NCI-H748 treated with DMSO at 0.1 percent for 48 hours (cell line): ENCODE data around the gene SGTA.
A peak's percentile ranks its signal among the peaks of the same experiment; 100 is the strongest.
"Not testable (repeated sequence)": the region's sequence is repeated elsewhere in the genome, so short reads cannot be mapped to it uniquely, and the experiment has no call there.

Experiments
- DNase-seq: peaks from one replicate; lab custom pipeline; 2025; lab: John Stamatoyannopoulos, UW

SGTA gene

DNA sequence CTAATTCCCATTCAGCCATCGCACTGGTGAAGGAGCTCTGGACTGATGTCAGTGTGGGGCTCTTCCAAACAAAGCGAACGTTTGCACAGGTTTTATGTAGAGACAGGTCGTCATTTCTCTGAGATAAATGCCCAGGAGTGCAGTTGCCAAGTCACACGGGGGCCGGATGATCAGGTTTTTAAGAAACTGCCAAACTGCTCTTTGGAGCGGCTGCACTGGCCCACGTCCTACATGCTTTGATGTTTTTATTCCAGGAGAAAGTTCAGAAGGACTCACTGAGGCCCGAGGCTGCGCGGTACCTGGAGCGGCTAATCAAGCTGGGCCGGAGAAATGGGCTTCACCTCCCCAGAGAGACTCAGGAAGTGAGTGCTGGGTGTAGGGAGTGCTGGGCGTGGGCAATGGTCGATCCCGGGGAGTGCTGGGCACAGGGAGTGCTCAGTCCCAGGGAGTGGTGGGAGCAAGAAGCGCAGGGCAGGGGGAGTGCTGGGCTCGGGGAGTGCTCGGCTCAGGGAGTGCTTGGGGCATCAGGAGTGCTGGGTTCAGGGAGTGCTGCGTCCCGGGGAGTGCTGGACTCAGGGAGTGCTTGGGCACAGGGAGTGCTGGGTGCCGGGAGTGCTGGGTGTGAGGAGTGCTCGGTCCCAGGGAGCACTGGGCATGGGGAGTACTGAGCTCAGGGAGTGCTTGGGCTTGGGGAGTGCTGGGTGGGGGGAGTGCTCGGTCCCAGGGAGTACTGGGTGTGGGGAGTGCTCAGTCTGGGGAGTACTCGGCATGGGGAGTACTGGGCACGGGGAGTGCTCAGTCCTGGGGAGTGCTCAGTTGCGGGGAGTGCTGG, 13.0 kb upstream of the SGTA start:
- no peak for DNase-seq

DNA sequence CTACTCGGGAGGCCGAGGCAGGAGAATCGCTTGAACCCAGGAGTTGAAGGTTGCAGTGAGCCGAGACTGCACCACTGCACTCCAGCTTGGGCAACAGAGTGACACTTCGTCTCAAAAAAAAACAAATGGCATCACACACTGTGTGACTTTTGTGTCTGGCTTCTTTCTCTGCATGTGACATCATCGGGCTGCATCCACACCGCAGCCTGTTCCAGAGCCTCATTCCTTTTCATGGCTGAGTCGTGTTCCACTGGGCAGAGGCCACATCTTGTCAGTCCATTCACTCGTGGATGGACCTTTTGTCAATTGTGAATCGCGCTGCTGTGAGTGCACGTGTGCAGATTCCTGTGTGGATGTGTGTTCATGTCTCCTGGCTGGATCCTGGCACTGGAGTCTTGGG, 10.5 kb upstream of the SGTA start:
- no peak for DNase-seq

DNA sequence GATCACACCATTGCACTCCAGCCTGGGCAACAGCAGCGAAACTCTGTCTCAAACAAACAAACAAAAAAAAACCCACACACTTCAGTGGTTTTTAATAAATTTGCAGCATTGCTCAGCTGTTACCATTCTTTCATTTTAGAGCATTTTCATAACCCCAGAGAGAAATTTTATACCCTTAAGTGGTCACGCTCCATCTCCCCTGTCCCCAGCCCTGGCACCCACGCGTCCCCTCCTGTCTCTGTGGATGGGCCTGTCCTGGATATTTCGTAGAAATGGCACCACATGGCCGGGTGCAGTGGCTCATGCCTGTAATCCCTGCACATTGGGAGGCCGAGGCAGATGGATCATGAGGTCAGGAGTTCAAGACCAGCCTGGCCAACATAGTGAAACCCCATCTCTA, 10.1 kb upstream of the SGTA start:
- no peak for DNase-seq

DNA sequence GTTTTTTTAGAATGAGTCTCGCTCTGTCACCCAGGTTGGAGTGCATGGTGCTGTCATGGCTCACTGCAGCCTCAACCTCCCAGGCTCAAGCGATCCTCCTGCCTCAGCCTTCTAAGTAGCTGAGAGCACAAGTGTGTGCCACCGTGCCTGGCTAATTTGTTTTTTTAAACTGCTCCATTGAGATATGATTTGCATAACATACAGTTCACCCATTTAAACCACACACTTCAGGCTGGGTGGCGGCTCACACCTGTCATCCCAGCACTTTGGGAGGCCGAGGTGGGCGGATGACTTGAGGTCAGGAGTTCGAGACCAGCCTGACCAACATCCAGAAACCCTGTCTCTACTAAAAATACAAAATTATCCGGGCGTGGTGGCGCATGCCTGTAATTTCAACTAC, 9.6 kb upstream of the SGTA start:
- not testable (repeated sequence) for DNase-seq

DNA sequence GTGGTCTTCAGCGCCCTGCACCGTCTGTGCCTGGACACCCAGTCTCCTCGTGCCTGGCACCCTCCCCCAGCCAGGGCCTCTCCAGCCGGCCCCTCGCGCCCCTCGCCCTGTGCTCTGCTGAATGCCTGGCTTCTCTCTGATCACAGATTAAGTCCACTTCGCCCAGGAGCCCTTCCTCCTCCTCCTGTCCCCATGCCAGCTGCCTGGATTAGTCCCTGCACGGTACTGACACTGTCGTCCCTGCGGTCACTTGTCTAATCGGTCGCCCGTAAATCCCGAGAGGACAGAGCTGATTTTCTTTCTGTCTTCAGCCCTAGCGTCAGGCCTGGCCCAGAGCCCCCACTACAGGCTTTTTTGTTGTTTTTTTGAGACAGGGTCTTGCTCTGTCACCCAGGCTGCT, 8.8 kb upstream of the SGTA start:
- no peak for DNase-seq

DNA sequence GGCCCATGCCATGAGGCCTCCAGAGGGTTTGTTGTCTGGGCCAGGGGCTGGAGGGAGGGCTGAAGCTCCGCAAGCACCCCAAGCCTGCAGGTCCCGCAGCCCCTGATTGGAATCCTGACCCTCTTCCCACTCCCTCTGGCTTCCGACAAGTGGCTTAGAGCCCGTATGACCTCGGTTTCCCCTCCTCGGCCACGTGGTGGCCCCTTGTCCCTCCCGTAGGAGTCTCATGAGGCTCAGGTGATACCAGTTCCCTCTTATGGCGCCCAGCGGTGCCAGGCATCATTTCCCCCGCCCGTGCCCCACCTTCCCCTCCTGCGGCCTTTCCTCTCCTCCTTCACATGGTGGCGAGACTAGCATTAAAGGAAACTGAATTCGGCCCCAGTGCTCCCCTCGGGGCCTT, 8.4 kb upstream of the SGTA start:
- no peak for DNase-seq

DNA sequence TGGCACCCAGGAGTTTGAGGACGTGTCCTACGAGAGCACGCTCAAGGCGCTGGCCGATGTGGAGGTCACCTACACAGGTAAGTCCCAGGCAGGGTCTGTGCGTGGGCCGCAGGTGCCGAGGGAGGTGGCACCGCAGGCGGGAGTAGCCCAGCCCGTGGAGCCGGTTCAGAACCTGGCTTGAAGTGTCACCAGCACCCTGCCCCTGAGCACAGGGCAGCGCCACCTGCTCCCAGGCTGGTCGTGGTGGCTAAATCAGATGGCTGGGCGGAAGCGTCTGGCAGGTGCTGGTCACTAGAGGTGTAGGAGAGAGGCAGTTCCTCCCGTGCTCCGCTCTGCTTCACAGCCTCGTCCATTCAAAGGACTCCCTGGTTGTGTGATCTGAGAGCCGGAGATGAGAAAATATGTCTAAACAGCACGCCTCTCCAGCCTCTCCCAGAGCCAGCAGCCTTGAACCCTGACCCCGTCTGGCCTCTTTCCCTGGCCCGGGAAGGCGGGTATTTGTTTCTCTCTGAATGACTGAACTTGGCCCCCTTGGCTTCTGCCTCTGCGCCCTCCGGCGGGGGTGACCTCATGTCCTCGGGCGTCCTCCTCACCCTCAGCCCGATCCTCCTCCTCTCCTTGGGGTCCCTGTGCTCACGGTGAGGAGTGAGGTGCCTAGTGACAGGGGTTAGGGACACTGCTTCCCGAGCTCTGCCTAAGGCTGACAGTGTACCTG, 7.6 kb upstream of the SGTA start:
- DNase-seq: no peak

DNA sequence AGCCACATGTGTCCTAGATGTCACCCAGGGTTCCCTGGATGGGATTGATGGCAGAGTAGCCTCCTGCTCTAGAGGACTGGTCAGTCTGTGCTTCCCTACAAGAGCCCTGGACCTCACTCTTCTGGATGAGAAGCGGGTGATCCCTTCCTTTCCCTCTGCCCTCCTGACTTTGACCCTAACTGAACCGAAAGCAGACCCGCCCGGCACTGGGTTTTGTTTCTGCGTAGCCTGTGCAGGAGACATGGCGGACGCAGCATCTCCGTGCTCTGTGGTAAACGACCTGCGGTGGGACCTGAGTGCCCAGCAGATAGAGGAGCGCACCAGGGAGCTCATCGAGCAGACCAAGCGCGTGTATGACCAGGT, 7.1 kb upstream of the SGTA start:
- DNase-seq: no peak

DNA sequence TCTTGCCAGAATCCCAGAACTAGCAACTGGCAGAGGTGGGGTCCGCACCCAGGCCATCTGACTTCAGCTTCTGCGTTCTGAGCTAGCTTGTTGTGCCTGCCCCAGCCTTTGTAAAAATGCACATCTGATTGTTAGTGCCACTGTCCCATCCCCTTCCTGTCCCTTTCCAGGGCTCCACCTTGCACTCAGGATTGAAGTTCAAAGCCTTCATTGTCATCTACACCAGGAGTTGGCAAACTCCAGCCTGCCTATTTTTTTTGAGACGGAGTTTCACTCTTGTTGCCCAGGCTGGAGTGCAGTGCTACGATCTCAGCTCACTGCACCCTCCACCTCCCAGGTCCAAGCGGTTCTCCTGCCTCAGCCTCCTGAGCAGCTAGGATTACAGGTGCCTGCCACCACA, 5.2 kb upstream of the SGTA start:
- DNase-seq: no peak

DNA sequence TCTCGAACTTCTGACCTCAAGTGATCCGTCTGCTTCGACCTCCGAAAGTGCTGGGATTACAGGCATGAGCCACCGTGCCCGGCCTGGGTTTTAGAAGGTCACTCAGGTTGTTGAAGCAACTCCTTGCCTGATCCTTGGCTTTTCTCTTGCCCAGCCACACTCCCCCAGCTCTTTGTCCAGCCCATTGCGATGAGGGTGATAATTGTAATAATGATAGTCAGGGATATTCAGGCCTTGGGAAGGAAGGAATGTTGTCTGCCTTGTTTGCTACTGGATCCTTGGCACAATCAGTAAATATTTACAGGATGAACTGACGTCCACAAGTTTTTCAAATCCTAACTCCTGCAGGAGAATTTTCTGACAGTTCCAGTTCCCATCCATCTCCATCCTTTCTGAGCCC, 4.0 kb upstream of the SGTA start:
- DNase-seq: no peak

DNA sequence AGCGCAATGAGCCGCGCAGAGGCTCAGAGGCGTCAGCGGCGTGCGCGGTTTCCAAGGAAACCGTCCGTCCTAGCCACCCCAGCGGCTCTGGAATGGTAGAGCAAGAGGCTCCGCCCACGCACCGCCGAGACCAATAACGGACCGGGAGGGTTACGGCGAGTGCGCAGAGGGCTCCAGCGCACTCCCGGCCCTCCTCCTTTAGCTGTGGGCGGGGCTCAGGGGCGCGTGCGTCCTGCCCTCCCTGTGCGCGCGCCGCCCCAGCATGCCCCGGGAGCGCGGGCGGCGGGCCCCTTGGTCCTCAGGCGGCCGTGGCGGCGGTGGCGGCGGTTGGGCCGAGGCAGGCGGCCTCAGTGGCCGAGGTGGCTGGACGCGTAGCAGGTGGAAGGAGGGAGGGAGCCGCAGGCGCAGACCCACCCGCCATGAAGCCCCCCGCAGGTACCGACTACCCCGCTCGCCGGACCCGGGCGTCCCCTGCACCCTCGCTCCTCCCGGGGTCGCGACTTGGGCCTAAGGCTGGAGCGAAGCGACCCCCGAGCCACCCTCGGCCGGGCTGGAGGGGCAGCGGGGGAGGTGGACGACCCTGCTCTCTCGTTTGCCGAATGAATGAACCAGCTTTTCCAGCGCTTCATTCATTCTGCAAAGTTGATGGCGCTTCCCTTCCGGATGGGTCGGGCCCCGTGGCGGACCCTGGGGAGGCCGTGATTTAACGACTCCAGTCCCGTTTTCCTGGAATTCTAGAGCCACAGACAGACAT, 2.3 kb upstream of the SGTA start, which contains the start of gene THOP1:
Gene THOP1 (plus strand): TSS at position 260 of the 754 bp plus-strand sequence. CDS start 160 bp downstream, at position 420.
- peak; percentile 82 for DNase-seq

DNA sequence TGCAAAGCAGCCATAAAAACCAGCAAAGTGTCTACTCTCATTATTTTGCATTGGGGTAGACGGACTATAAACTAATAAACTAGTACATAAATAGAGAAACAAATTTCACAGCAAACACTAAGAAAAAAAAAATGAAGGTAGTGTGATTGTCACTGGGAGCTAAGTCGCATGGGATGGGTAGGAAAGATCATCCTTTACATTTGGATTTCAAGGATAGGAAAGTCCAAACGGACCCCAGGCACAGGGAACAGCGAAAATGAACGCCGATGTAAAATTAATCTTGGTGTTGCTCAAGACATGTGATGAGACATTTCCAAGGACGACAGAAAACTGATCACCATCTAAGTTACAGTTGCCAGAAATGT, 690 bp upstream of the SGTA start:
- no peak for DNase-seq

DNA sequence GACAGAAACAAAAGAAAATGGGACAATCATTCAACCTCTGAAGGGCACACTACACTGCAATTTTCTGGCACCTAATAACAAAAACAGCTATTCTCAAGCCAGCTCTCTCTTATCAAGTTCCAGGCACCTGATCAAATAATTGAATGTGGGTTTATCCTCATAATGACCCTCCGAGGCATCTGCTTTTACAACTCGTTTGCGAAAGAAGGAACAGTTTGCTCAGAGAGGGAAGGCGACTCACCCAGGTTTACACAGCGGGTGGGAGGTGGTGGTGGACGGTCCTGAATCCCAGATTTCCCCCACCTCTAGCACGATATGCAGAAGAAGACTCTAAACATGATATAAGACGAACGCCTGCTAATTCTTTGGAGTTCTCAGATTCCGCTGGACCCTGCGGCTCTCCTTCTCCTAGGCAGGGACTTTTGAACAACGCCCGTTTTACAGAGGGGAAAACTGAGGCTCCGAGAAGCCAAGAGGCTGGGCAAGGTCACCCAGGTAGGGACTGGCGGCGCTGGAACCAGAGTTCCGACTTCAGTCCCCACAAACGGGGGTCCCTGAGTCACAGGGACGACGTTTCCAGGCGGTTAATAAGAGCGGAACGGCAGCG, 641 bp downstream of the SGTA start:
- no peak for DNase-seq

DNA sequence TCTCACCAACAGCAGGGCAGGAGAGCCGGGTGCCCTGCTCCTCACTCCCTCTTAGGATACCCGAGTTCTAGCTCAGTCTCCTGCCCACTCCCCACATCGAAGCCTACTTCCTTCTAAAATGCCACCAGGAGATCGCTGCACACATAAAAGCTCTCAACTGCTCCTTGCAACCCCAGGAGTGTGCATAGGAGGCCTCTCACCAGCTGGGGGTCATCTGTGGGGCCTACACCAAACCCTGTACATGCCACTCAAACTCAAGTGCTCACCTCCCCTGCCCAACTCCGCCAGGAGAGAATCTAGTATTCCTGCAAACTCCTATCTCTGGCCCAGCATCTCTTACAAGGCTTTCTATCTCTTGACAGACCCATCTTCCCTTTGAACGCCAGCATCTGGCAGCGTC, 2.8 kb downstream of the SGTA start:
- no peak for DNase-seq

DNA sequence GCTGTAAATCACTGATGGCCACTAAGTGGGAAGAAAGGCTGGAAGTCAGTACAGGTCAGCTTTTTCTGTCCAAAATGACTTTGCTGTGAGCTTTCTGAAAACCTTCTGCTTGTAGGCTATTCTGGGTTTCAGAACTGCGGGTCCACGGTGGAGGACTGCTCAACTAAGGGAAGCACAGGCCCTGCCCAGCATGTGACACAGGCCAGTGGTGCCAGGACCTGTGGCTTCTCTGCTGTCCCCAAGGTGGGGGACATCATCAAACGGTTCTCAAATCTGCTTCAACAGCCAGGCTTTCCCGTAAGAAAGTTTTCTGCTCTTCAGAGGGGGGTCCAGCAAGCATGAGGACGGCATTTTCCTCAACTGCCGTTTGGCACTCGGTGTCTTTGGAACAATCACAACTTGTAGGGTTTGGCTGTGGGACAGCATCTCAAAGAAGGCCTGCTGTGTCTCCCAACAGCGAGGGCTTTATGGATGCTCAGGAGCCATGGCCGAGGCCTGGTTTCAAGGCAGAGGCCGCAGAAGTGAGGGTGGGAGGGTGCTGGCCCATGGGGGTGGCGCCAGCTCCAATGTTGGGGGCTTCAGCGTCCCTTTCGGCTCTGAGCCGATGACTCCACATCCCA, 3.8 kb downstream of the SGTA start:
- DNase-seq: no peak

DNA sequence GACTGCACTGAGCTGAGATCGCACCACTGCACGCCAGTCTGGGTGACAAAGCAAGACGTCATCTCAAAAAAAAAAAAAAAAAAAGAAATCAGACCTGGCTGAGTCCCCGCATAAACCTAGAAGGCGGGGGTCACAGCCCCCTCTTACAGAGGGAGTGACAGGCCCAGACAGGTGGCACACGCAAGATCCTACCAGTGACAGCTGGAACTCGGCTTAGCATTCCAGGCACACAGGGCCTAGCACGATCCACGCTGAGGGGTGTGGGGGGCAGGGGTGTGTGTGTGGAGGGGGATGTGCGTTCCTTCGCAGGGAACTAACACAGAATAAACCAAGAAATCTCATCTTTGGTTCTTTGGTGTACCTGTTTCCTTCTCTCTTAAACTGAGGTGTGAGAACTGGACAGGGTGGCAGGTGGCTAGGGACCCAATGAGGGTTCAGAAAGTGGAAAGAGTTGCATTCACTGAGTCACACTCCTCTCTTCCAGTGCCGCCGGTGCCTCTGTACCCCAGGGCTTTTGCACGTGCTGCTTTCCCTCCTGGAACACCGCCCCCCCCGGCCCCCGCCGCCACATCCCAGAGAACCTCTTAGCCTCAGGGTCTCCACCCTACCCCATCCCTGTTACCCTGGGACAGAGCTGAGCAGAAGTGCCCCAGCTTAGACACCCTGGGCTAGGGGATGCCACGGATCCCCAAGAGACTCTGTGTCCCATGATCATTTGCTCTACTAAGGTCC, 5.0 kb downstream of the SGTA start:
- DNase-seq: no peak

DNA sequence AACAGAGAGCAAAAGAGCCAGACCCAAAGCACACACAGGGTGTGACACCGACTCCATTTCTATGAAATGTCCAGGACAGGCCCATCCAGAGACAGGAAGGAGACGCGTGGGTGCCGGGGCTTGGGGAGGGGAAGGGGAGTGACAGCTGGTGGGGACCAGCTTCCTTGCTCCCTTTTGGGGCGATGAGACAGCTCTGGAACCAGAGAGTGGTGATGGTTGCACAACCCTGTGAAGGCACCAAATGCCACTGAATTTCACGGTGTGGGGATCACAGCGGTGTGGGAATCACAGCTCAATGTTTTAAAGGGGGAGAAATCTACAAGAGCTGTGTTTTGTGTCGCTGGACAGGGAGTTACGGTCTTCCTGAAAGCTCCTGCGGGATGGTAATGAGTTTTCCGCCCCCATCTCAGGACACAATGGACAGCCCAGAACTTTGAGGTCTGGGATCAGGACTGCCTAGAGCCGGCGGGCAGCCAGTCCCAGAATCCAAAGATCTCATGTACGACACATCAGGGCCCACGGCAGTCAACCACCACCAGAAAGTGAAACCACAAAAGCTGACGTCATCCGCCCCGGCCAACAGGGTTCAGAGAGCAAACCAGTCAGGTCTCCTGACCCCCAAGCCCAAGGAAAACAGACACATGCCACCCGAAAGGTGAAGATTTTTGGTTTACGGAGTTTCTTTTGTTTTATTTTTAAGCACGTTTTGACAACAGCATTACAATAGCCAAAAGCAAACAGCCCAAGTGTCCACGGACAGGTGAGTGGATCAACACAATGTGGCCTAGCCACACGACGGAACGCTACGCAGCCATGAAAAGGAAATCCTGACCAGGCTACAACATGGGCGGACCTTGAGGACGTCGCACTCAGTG, 7.3 kb downstream of the SGTA start:
- no peak for DNase-seq

DNA sequence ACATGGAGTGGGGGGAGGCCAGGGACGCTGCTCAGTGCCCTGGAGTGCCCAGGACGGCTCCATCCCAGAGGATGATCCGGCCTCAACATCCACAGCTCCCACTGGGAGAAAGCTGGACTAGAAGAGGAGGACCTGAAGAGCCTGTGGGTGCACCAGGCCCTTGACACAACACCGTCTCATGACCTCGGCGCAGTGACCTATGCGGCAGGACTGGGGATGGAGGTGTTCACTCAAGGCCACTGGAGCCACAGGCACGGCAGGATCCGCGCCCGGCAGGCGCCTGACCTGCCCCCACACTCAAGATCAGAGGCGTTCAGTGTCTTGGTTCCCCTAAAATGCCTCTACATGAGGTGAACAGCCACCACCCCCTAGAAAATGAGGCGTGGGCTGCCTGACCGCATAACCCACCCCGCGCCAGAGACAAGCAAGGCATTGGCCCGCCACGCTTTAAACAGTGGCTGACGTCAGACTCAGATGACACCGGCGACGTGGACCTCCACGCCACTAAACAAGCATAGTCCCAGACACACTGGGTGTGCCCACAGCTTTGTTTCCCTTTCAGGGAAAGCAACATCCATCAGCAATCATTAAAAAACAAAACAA, 8.0 kb downstream of the SGTA start:
- no peak for DNase-seq

DNA sequence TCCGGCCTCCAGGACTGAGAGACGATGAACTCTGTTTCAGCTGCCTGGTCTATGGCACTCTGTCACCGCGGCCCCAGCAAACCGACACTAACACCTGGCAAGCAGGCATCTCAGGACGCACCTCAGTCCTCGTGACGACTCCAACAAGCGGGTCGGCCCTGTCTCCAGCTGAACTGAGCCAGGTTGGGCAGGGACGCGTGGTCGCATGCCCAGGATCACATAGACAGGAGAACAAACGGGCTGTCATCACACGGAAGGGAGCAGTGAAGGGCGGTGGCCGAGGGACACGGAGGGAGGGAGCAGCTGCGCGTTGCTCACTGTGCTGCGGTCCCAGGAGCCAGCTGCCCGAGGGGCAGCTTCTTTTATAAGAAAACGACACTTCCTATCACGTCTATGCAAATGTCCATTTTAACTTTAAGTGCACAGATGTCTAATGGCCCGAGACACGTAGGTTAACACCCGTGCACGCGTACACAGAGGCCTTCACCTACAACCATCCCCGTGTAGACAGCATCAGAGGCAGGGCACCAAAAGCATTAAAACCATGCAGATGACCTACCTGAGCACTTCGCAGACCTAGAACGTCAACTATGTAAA, 8.9 kb downstream of the SGTA start:
- DNase-seq: no peak
